Tibial nerve (tissue), 4 donors: ENCODE results near the gene TCF12.

Experiments used
- EP300 ChIP-seq, 2 donors: sonication (generic); formaldehyde crosslinking; IDR thresholded peaks; one replicate each; pipeline ENCODE4 v1.6.1; 2017; ENCODE audit warnings: antibody characterized with exemption in 2 of 2, mild to moderate bottlenecking in 1 of 2
- TF ChIP-seq, protein P1 (sequence below), 5 experiments: fragments of 200-600 bp in 3 of 5; fragments of 450-650 bp in 2 of 5; sonication (generic) in 3 of 5; IDR thresholded peaks; one replicate each; pipeline ENCODE4 v1.5.1; 2016 to 2019; ENCODE audit warnings: antibody characterized with exemption in 5 of 5, mild to moderate bottlenecking in 3 of 5, moderate library complexity in 2 of 5

- no peak for TF ChIP-seq EP300 (IDR thresholded peaks at IDR 0.05)
- TF ChIP-seq, protein P1, sequence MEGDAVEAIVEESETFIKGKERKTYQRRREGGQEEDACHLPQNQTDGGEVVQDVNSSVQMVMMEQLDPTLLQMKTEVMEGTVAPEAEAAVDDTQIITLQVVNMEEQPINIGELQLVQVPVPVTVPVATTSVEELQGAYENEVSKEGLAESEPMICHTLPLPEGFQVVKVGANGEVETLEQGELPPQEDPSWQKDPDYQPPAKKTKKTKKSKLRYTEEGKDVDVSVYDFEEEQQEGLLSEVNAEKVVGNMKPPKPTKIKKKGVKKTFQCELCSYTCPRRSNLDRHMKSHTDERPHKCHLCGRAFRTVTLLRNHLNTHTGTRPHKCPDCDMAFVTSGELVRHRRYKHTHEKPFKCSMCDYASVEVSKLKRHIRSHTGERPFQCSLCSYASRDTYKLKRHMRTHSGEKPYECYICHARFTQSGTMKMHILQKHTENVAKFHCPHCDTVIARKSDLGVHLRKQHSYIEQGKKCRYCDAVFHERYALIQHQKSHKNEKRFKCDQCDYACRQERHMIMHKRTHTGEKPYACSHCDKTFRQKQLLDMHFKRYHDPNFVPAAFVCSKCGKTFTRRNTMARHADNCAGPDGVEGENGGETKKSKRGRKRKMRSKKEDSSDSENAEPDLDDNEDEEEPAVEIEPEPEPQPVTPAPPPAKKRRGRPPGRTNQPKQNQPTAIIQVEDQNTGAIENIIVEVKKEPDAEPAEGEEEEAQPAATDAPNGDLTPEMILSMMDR (IDR thresholded peaks at IDR 0.05), result no peak
Measured at GRCh38 chr15:56934269-56934668, 15.8 kb downstream of the TCF12 start.
